Panc1 (cell line): Measurements from ENCODE around the gene CTTNBP2. TPM values are rescaled to one million over a fixed set of nuclear protein-coding genes. Genes with fewer than 3 reads are reported as not detected.

Experiments used
- ATAC-seq: fragments of 200-7000 bp; cut with Tn5 transposase; 2 replicates; pipeline ENCODE4 v1.9.1; 2020; ENCODE audit warnings: mild to moderate bottlenecking, moderate library complexity
- BruUV-seq: library from RNA; stranded (reverse); fragments of 400-500 nt; replicated peaks from 2 replicates; lab custom pipeline; 2021; lab: Mats Ljungman, UMichigan
- CTCF ChIA-PET: fragments of 300-600 bp; sonication (Branson Sonifier 250); formaldehyde crosslinking; loops from one replicate; lab custom pipeline; 2022; ENCODE audit warnings: antibody characterized with exemption; lab: Charles Lee
- POLR2A ChIA-PET: fragments of 300-600 bp; sonication (Branson Sonifier 250); formaldehyde crosslinking; loops from one replicate; lab custom pipeline; 2022; ENCODE audit warnings: antibody characterized with exemption; lab: Charles Lee
- DNase-seq: peaks from one replicate; pipeline ENCODE4 v3.0.0-alpha.2; 2010; ENCODE audit warnings: low read depth, low spot score
- H3K27ac ChIP-seq: 2 replicates; pipeline ENCODE4 v1.5.1; 2011; ENCODE audit warnings: mild to moderate bottlenecking, low read length, inconsistent platforms
- H3K27me3 ChIP-seq: fragments of 200-500 bp; sonication (Bioruptor generic); 2 replicates; pipeline ENCODE4 v1.6.0; 2014; ENCODE audit warnings: low read length, inconsistent platforms; ENCODE audit not compliant: control insufficient read depth, insufficient read depth
- H3K36me3 ChIP-seq: fragments of 200-500 bp; sonication (Bioruptor generic); 2 replicates; pipeline ENCODE4 v1.5.1; 2014; ENCODE audit warnings: inconsistent platforms, mild to moderate bottlenecking, low read length, moderate library complexity; ENCODE audit not compliant: control insufficient read depth, insufficient read depth
- H3K4me1 ChIP-seq: 2 replicates; pipeline ENCODE4 v1.5.1; 2011; ENCODE audit warnings: inconsistent platforms, mild to moderate bottlenecking, low read length, moderate library complexity; ENCODE audit not compliant: control insufficient read depth, insufficient read depth
- H3K4me3 ChIP-seq, 2 experiments: 2 replicates each; pipeline ENCODE4 v1.5.1; 2011 to 2012; ENCODE audit warnings: low read depth in 2 of 2, low read length in 2 of 2, mild to moderate bottlenecking in 2 of 2, inconsistent platforms in 1 of 2, moderate library complexity in 1 of 2
- H3K9me3 ChIP-seq: fragments of 200-500 bp; sonication (Bioruptor generic); 2 replicates; pipeline ENCODE4 v1.5.1; 2014; ENCODE audit warnings: low read depth, mild to moderate bottlenecking, inconsistent platforms, low read length, moderate library complexity; ENCODE audit not compliant: control insufficient read depth, insufficient read depth
- CTCF ChIP-seq: fragments of 450-650 bp; IDR thresholded peaks from 2 replicates; pipeline ENCODE4 v1.5.1; 2017; ENCODE audit warnings: mild to moderate bottlenecking
- POLR2AphosphoS5 ChIP-seq: IDR thresholded peaks from 2 replicates; pipeline ENCODE4 v1.6.1; 2012; ENCODE audit warnings: mild to moderate bottlenecking, low read depth, low read length, moderate library complexity
- REST ChIP-seq, 2 experiments: IDR thresholded peaks; 2 replicates each; pipeline ENCODE4 v1.6.1; 2011 to 2012; ENCODE audit warnings: low read depth in 2 of 2, control low read depth in 1 of 2, low read length in 1 of 2, mild to moderate bottlenecking in 1 of 2, moderate library complexity in 1 of 2; ENCODE audit not compliant: insufficient read depth in 1 of 2
- SIN3A ChIP-seq: IDR thresholded peaks from 2 replicates; pipeline ENCODE4 v1.6.1; 2012; ENCODE audit warnings: low read depth, mild to moderate bottlenecking, low read length, moderate library complexity, borderline replicate concordance; ENCODE audit not compliant: insufficient read depth
- TCF7L2 ChIP-seq: IDR thresholded peaks from 2 replicates; pipeline ENCODE4 v1.6.1; 2011; ENCODE audit warnings: mild to moderate bottlenecking, low read depth, low read length, inconsistent platforms
- in situ Hi-C: cut with HindIII; loops from 2 replicates; pipeline ENCODE4 v1.10.0; 2016; ENCODE audit warnings: low sequenced_read_pairs, low pct_unique_long_range_greater_than_20kb
- intact Hi-C: fragments of 100-400 bp; cut with micrococcal nuclease; formaldehyde crosslinking; loops from one replicate; pipeline ENCODE4 v1.10.0; 2022; ENCODE audit not compliant: unreplicated experiment
- total RNA-seq: library from RNA; stranded (reverse); gene quantifications from one replicate; pipeline ENCODE4 v1.2.1, GENCODE V29; 2021; ENCODE audit not compliant: unreplicated experiment

The CTTNBP2 gene
- total RNA-seq, 1 experiment from 2014 or later = 1.0 TPM

- H3K4me1 ChIP-seq = no peaks in the 10 kb centered on the region
- DNase-seq (no peak), ATAC-seq (no peak)
- H3K9me3 ChIP-seq = no peaks in the 10 kb centered on the region
- H3K36me3 ChIP-seq = no peaks in the 10 kb centered on the region
- ChIA-PET CTCF (no interaction called here), POLR2A (no interaction called here)
- no TSS peak for BruUV-seq
- no peak overlapping the region for H3K4me3 ChIP-seq
- no peak for TF ChIP-seq CTCF
- TF ChIP-seq TCF7L2 = no peak
- no peak for TF ChIP-seq POLR2AphosphoS5
- TF ChIP-seq SIN3A = no peak
- TF ChIP-seq REST (IDR thresholded peaks at IDR 0.05; ENCODE audit: insufficient read depth in 1 of 2, low read depth in 2 of 2, low read length in 1 of 2) = no peak
- intact Hi-C loops = no loop called here
- no peak overlapping the region for H3K27ac ChIP-seq
- no peaks in the 10 kb centered on the region; the same call in 1 of the 2 replicates for H3K27me3 ChIP-seq
- in situ Hi-C loops = no loop called here
Observed at GRCh38 chr7:117901089-117901797, 28.0 kb upstream of the CTTNBP2 start.

- H3K36me3 ChIP-seq = no peaks in the 10 kb centered on the region
- POLR2A ChIA-PET = no interaction called here
- H3K4me3 ChIP-seq = no peak overlapping the region
- TF ChIP-seq REST (IDR thresholded peaks at IDR 0.05; ENCODE audit: insufficient read depth in 1 of 2, low read depth in 2 of 2, low read length in 1 of 2) (no peak), TCF7L2 (no peak), SIN3A (no peak), POLR2AphosphoS5 (no peak), CTCF (no peak)
- no peaks in the 10 kb centered on the region for H3K9me3 ChIP-seq
- no TSS peak for BruUV-seq
- no peak overlapping the region for H3K27ac ChIP-seq
- intact Hi-C loops (no loop called here), in situ Hi-C loops (no loop called here)
- no peaks in the 10 kb centered on the region; the same call in 1 of the 2 replicates for H3K27me3 ChIP-seq
- DNase-seq = no peak
- ATAC-seq = no peak
- CTCF ChIA-PET = no interaction called here
- no peaks in the 10 kb centered on the region for H3K4me1 ChIP-seq
Observed at GRCh38 chr7:117896339-117896738, 23.1 kb upstream of the CTTNBP2 start.
